LoVo (cell line): Measurements from ENCODE around the gene ITGA6.

Experiments
- DNase-seq: peaks from one replicate; pipeline ENCODE4 v3.0.0-alpha.2; 2016; ENCODE audit warnings: low spot score

The ITGA6 gene

GRCh38 chr2:172416447-172417058, 10.8 kb upstream of the ITGA6 start:
- no peak for DNase-seq

GRCh38 chr2:172420216-172420615, 7.2 kb upstream of the ITGA6 start:
- no peak for DNase-seq

GRCh38 chr2:172423160-172423559, 4.2 kb upstream of the ITGA6 start:
- DNase-seq: no peak

- DNase-seq: no peak
These were observed 2.0 kb upstream of the ITGA6 start for GRCh38 chr2:172425336-172425735.

- DNase-seq: no peak
These were observed 641 bp upstream of the ITGA6 start for GRCh38 chr2:172426635-172427255.

- DNase-seq: peak; percentile 42
These were observed 825 bp downstream of the ITGA6 start for GRCh38 chr2:172427990-172428831.

- DNase-seq: no peak
These were observed 1.4 kb downstream of the ITGA6 start for GRCh38 chr2:172428832-172429210.

GRCh38 chr2:172429301-172429968, 2.0 kb downstream of the ITGA6 start:
- no peak for DNase-seq

GRCh38 chr2:172430027-172430426, 2.6 kb downstream of the ITGA6 start:
- DNase-seq: no peak

- peak; percentile 74 for DNase-seq
These were observed 3.3 kb downstream of the ITGA6 start for GRCh38 chr2:172430678-172431077.

GRCh38 chr2:172431463-172431862, 4.1 kb downstream of the ITGA6 start:
- no peak for DNase-seq

GRCh38 chr2:172431993-172432392, 4.6 kb downstream of the ITGA6 start:
- DNase-seq: no peak

- no peak for DNase-seq
These were observed 5.8 kb downstream of the ITGA6 start for GRCh38 chr2:172433144-172433543.

GRCh38 chr2:172434821-172435605, 7.6 kb downstream of the ITGA6 start:
- no peak for DNase-seq

- no peak for DNase-seq
These were observed 8.2 kb downstream of the ITGA6 start for GRCh38 chr2:172435606-172435911.

- no peak for DNase-seq
These were observed 9.5 kb downstream of the ITGA6 start for GRCh38 chr2:172436889-172437288.

GRCh38 chr2:172437419-172438341, 10.3 kb downstream of the ITGA6 start:
- no peak for DNase-seq

GRCh38 chr2:172438741-172439508, 11.5 kb downstream of the ITGA6 start:
- DNase-seq: peak; percentile 84

- DNase-seq: no peak
These were observed 12.1 kb downstream of the ITGA6 start for GRCh38 chr2:172439509-172439860.

GRCh38 chr2:172439911-172440310, 12.5 kb downstream of the ITGA6 start:
- DNase-seq: no peak
